Stimulated activated CD8-positive, alpha-beta memory T cell treated with anti-CD3 and anti-CD28 coated beads, Interleukin-7, amount 100 ng/mL, for 4 hours (primary cell): Measurements from ENCODE around the gene EIF3J.
"Not testable (repeated sequence)": the region's sequence is repeated elsewhere in the genome, so short reads cannot be mapped to it uniquely, and the experiment has no call there.

ENCODE experiments used
- DNase-seq, 2 donors: peaks; one replicate each; pipeline ENCODE4 v3.0.0-alpha.2; 2020; ENCODE audit warnings: low read depth in 2 of 2

The EIF3J gene

DNA sequence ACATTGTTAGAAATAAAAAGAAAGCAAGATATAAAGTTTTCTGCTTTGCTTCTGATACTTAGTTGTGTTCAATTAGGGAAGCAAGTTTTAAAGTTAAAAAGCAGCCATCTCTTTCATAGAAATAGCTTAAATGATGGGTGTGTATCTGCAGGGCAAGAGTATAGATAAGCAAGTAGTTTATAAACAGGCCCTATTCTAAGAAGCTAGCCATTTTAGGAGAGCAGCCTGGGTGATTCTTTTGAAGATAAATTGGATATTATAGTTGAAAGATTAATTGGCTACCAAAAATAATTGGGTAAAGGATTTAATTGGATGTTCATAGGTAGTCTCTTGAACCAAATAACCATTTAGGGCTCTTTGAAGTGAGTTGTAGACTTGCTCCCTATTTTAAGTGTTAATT, 5.6 kb downstream of the EIF3J start:
- no peak for DNase-seq

- not testable (repeated sequence) for DNase-seq
These were observed 7.8 kb downstream of the EIF3J start for GRCh38 chr15:44544745-44545144.

DNA sequence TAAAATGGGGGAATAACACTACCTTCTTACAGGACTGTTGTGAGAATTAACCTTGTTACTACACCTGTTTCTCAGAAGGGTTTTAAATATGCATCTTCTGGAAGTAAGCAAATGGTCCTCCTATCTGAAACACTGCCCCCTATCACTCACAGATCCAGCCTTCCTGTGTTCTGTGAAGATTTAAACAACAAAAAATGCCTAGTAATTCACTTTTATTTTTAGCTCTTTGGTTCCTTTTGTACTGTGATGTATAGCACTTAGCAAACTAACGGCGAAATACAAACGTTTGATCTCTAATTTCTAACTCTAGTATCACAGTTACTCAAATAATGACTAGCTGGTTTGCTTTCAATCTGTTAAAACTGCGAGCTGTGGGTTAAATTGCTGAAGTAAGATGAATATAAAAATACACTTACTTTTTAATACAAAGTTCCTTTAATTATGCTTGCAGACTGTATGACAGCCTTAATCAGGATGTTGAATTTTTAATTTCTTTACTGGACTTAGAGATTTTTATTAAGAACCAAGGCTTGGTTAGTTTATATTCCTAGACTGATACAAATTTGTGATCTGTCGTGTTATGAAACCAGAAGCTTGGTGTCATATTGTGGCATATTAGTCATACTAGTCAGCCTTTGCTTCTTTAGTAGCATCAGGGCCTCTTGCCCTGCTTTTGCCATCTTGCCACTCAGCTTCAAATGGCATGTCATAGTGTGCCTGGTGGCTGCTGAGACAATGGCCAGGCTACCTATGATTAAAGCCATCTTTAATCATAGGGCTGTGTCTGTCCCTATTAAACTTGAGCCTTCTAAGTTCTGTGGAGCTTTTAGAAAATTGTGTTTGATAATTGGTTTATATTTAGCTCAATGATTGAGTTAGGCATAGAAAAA, 9.2 kb downstream of the EIF3J start:
- DNase-seq = no peak

- DNase-seq = not testable (repeated sequence)
These were observed 12.2 kb downstream of the EIF3J start for GRCh38 chr15:44549152-44549551.

- no peak for DNase-seq
These were observed 13.3 kb downstream of the EIF3J start for GRCh38 chr15:44550256-44550655.

GRCh38 chr15:44550734-44551133, 13.8 kb downstream of the EIF3J start:
- DNase-seq = no peak

DNA sequence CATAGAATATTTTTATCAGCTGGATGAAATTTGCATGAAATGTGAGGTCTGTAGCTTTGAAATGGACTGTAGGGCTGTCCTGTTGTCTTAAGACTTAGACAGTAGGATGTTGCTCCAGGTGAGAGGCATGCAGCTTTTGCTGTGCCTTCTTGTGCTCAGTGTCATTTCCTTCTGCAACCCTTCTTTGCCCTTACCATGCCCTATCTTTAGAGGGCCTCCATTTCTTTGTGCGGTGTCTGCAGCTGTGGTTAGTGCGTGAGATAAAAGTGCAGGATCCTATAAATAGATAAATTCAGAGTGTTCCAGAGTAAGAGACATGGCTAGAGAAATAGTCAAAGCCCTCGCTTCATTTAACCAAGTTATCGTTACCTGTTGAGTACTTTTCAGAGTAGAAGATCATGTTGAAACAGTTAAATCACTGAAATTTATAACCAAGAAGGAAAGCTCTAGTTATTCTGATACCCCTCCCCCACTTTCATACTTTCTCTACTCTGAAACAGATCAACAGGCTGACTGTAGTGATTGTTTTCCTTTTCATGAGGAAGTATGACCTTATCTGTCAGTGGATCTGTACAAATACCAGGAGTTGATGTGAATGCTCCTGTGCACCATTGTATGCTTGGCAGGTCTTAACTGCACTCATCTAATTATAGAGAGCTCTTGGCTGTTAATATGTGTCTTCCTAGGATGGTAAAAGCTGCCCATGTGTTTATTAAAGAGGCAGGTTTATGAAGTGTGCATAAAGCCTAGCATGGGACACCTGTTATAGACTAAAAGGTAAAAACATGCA, 18.2 kb downstream of the EIF3J start:
- no peak for DNase-seq

DNA sequence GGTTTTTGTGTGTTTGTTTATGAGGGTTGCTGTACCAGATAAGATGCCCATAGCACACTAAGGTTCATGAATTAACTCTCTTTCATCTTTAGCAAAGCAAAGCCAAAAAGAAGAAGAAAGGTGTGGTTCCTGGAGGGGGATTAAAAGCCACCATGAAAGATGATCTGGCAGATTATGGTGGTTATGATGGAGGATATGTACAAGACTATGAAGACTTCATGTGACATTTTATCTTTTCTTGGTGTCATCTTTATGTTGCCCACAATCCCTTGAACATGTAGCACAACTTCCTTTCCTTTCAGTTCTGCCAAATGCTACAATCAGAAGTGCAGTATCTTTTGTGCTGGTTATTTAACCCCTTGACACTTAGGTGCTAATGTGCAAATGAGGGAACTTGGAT, 24.0 kb downstream of the EIF3J start:
- not testable (repeated sequence) for DNase-seq

- DNase-seq = no peak
These were observed 28.6 kb downstream of the EIF3J start for GRCh38 chr15:44565387-44566154.

DNA sequence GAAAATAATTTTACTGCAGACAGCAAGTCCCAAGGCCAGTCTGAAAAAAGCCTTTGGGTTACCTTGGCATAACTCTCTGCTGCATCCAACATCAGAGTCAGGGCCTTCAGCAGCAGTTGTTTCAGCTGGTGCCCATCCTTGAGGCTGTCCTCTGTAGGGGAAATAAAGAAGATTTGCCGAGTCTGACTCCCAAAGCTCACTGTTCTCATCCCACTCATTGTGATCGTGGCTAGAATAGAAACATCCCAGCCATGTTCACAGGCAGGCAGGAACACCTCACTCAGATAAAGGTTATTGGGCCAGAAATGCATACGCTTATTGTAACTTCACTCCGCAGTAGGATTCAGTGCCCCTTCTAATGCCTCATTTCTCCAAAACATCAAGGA, 29.2 kb downstream of the EIF3J start:
- no peak for DNase-seq

DNA sequence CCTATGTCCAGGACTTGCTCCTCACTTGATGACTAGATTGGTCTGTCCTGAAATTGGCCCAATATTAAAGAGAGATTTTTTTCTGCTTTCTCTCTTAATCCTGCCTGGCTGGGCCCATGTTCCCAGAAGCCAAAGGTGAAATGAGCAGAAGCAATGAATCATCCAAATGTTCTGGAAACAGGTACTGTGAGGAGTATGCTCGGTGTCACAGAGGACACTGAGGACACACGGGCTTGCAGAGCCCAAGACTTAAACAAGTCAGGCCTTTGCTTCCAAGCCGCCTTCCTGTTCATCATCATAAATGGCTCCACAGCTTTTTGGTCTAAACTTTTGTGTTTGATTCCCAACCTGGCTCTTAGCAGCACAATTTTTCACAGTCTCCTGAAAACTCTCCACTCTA, 31.4 kb downstream of the EIF3J start:
- no peak for DNase-seq

GRCh38 chr15:44569316-44569715, 32.4 kb downstream of the EIF3J start:
- no peak for DNase-seq

- DNase-seq = no peak
These were observed 33.4 kb downstream of the EIF3J start for GRCh38 chr15:44570361-44570760.

DNA sequence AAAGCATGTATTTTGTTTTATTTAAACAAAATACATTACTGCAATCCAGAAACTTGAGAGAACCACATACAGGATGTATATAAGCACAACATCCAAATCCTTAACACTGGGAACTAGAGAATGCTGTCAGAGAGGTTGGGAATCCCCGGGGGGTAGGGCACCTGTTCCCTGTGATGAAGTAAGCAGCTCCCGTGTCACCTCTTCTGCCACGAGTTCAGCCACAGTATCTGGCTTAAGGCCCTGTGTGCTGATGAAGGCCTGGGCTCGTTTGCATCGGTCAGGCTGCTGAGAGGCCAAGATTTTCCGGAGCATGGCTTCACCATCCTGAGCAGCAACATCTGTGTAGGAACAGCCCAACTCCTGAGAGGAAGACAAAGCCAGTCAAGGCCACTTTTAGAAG, 36.4 kb downstream of the EIF3J start:
- no peak for DNase-seq

DNA sequence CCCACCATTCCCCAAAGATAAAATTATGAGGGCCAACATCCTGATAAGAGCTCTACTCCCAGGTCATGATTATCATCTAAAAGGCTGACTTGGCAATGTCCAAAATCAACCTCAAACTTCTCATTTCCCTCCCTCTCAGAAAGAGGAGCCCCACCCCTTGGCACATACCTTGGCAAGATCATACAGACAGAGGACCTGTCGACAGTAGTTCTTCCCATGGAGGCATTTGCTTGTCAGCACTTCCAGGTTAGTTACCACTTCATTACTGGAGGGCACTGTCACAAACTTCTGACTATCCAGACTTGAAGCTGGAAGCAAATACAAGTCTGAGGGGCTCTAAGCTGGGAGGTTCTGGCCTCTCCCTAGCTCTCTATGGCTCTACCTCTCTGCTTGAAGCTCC, 37.8 kb downstream of the EIF3J start:
- DNase-seq = no peak

DNA sequence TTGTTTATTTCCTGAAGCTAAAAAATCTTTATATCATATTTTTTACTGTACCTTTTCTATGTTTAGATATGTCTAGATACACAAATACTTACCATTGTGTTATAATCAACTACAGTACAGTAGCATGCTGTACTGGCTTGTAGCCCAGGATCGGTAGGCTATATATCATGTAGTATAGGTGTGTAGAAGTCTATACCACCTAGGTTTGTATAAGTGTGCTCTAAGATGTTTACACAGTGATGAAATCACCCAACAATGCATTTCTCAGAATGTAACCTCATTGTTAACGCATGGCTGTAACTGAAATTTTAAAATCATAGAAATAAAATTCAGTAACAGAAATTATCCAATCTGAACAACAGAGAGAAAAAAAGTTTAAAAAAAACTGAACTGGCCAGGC, 43.2 kb downstream of the EIF3J start:
- no peak for DNase-seq

DNA sequence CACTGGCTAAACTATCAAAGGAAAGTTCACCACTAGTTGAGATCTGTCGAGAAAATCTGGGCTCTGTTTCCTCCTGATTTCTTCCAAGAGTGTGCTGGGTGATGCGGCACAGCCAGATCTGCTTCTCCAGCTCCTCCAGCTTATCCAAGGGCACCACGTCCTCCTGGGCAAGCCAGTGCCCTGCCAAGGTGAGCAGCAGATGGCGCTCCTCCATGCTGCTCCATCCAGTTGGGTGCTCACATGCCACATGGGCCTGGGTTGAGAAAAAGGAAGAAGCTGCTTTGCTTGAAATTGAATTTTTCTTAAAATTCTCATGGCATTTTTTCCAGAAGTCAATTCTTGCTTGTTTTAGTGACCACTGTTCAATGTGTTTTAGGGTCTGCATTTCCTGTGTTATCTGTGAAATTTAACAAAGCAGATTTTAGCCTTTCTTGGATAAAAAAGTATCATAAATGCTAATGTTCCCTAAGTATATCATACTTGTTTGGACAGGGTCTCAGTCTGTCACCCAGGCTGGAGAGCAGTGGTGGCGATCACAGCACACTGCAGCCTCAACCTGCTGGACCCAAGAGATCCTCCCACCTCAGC, 47.3 kb downstream of the EIF3J start:
- peak; percentile 11 to 27 for DNase-seq

DNA sequence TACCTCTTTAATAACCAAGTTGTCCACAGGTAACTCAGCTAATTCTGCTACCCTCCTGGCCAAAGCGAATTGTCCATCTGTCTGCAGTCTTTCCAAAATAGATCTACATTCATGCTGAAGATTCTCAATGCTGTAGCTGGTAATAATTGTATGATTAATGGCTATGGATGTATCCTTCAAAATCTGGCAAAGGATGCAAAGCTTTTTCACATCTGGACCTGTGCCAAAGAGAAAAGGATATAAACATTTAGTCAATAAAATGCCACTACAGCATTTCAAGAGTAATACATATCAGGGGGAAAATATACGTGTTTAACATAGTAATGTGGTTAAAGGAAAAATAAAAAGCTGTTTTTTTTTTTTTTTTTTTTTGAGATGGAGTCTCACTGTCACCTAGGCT, 48.7 kb downstream of the EIF3J start:
- no peak for DNase-seq

GRCh38 chr15:44588541-44588940, 51.6 kb downstream of the EIF3J start:
- no peak for DNase-seq

DNA sequence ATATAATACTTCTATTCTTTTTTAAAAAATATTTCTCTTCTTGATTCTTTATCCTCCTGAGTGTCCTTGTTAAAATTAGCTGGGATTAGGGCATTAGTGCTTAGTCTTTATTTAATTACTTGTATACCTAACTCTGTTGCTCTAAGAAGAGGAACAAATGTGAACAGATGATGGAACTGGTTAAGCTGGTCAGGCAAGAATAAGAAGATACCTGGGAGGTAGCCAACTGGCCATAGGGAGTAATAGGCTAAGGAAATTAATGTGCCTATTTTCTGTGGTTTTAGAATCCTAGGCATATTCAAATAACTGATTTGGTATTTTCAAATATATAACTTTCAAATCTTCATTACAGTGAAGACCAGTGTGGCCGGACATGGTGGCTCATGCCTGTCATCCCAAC, 54.4 kb downstream of the EIF3J start:
- no peak for DNase-seq

DNA sequence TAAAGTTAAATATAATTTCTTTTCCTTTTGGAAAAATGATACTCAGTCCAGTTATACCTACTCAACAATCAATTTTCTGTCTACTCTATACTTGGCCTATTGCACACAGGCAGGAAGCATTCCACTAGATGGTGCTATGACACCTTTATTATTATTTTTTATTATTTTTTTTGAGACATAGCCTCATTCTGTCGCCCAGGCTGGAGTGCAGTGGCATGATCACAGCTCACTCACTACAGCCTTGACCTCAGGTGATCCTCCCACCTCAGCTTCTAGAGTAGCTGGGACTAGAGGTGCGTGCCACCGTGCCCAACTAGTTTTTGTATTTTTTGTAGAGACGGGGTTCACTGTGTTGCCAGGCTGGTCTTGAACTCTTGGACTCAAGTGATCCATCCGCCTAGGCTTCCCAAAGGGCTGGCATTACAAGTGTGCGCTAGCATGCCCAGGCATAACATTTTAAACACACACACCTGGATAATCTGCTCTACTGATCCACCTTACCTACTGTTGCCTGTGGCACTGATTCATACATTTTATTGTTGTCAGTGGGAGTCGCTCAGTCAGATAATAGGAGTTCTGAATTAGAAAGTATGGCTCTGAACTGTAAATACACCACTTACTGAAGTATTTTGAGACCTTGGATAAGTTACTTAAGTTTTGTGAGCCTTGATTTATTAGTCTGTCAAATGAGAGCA, 56.2 kb downstream of the EIF3J start:
- DNase-seq = no peak
